Muscle of leg (tissue), 11 donors: Measurements from ENCODE around the gene ZRANB3. TPM values are rescaled to one million over a fixed set of nuclear protein-coding genes. Genes with fewer than 3 reads are reported as not detected.
A peak's percentile ranks its signal among the peaks of the same experiment; 100 is the strongest.

Source experiments
- DNase-seq: peaks from one replicate; pipeline ENCODE4 v3.0.0; 2013
- H3K27ac ChIP-seq: one replicate; pipeline ENCODE4 v1.5.1; 2013; ENCODE audit warnings: mild to moderate bottlenecking, low read length, control low read depth
- H3K27me3 ChIP-seq: one replicate; pipeline ENCODE4 v1.6.1; 2013; ENCODE audit warnings: low read length; ENCODE audit not compliant: control insufficient read depth, insufficient read depth
- H3K36me3 ChIP-seq: one replicate; pipeline ENCODE4 v1.6.1; 2013; ENCODE audit warnings: low read length; ENCODE audit not compliant: control insufficient read depth, insufficient read depth
- H3K4me1 ChIP-seq: one replicate; pipeline ENCODE4 v1.6.1; 2013; ENCODE audit warnings: low read length; ENCODE audit not compliant: control insufficient read depth, insufficient read depth
- H3K4me3 ChIP-seq: one replicate; pipeline ENCODE4 v1.5.1; 2013; ENCODE audit warnings: low read length, control low read depth
- H3K9me3 ChIP-seq: replicated peaks from 2 replicates; pipeline ENCODE4 v1.6.1; 2013; ENCODE audit warnings: low read depth, low read length; ENCODE audit not compliant: control insufficient read depth
- WGBS: methylation state at CpG from one replicate; pipeline ENCODE4 v1.1.5; 2013; ENCODE audit warnings: missing lambda C conversion rate; ENCODE audit not compliant: insufficient coverage; 5-methylcytosine and 5-hydroxymethylcytosine counted together
- polyA plus RNA-seq, 8 donors: library from polyadenylated mRNA; unstranded; fragments of 120-200 nt; gene quantifications; one replicate each; pipeline versions ENCODE4 v1.2.1 to v1.2.3, GENCODE V29; 2013; ENCODE audit warnings: inconsistent platforms in 1 of 8, low replicate concordance in 1 of 8; ENCODE audit not compliant: insufficient read length in 8 of 8, insufficient read depth in 1 of 8
- total RNA-seq: library from RNA; stranded (reverse); fragments of 120-200 nt; gene quantifications from one replicate; pipeline ENCODE4 v1.2.4, GENCODE V29; 2013

The ZRANB3 gene
- total and polyA plus RNA-seq, 9 donors: 4.9 to 9.1 (median 6.5) TPM

GRCh38 chr2:135494917-135495316 is 36.1 kb downstream of the ZRANB3 start:
- no peak for DNase-seq
- Histone ChIP-seq H3K27ac (no peak overlapping the region), H3K4me1 (no peaks in the 10 kb centered on the region), H3K4me3 (no peak overlapping the region), H3K9me3 (peaks cover 6% of the 10 kb centered on the region), H3K27me3 (no peaks in the 10 kb centered on the region), H3K36me3 (no peaks in the 10 kb centered on the region)
- no CpG with 5 or more reads among the region's 2 CpGs for WGBS

GRCh38 chr2:135494503-135494902 is 36.5 kb downstream of the ZRANB3 start:
- no peaks in the 10 kb centered on the region for H3K36me3 ChIP-seq
- no peaks in the 10 kb centered on the region for H3K4me1 ChIP-seq
- no peak overlapping the region for H3K27ac ChIP-seq
- H3K4me3 ChIP-seq: no peak overlapping the region
- WGBS: no CpG with 5 or more reads among the region's 1 CpG
- H3K9me3 ChIP-seq: peaks cover 3% of the 10 kb centered on the region
- no peak for DNase-seq
- no peaks in the 10 kb centered on the region for H3K27me3 ChIP-seq

DNA sequence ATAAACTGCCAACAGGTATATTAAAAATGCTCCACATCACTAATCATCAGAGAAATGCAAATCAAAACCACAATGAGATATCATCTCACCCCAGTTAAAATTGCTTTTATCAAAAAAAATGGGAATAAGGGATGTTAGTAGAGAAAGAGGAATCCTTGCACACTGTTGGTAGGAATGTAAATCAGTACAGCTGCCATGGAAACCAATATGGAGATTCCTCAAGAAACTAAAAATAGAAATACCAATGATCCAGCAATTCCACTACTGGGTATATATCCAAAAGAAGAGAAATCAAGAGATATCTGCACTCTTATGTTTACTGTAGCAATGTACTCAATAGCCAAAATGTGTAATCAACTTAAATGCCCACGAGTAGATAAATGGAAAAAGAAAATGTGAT is 40.6 kb downstream of the ZRANB3 start:
- Histone ChIP-seq H3K9me3 (peaks cover 11% of the 10 kb centered on the region), H3K27me3 (no peaks in the 10 kb centered on the region), H3K36me3 (peaks cover 2% of the 10 kb centered on the region), H3K4me3 (no peak overlapping the region), H3K4me1 (no peaks in the 10 kb centered on the region), H3K27ac (no peak overlapping the region)
- no CpG with 5 or more reads among the region's 1 CpG for WGBS
- no peak for DNase-seq

DNA sequence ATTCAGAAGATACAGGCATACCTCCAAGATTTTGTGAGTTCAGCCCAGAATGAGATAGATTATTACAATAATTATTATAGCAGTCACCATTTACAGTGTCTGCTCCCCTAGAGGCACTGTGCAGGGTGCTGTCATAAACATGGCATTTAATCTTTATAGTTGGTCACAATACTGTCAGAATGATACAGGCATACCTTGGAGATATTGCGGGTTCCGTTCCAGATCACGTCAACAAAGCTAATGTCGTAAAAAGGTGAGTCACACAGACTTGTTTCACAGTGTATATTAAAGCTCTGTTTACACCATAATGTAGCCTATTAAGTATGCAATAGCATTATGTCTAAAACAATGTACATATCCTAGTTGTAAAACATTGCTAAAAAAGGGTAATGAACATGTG is 45.6 kb downstream of the ZRANB3 start:
- Histone ChIP-seq H3K27me3 (no peaks in the 10 kb centered on the region), H3K4me1 (no peaks in the 10 kb centered on the region), H3K9me3 (peaks cover 11% of the 10 kb centered on the region), H3K36me3 (peaks cover 2% of the 10 kb centered on the region), H3K4me3 (no peak overlapping the region), H3K27ac (no peak overlapping the region)
- DNase-seq: no peak
- no CpG with 5 or more reads among the region's 4 CpGs for WGBS

DNA sequence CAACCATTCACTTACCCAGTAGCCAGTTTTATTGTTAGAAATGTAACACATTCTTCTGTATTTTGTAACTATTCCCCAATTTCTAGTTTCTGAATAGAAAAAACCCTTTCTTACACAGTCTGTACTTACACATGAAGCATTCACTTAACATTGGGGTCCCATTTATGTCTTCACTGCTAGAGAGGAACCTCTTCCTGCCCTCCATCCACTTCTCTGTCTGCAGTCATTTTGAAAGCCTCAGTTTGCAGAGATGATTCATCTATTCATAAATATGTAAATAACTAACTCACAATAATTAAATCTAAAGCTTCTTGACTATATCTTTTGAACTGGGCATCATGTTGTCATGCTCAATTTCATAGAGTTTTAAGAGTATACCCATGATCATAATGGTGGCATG is 55.9 kb downstream of the ZRANB3 start:
- H3K27me3 ChIP-seq: no peaks in the 10 kb centered on the region
- H3K4me1 ChIP-seq: no peaks in the 10 kb centered on the region
- DNase-seq: no peak

GRCh38 chr2:135473567-135473966 is 57.5 kb downstream of the ZRANB3 start:
- peak; percentile 4 for DNase-seq
- Histone ChIP-seq H3K4me1 (no peaks in the 10 kb centered on the region), H3K36me3 (no peaks in the 10 kb centered on the region), H3K4me3 (no peak overlapping the region), H3K27ac (no peak overlapping the region), H3K9me3 (no peaks in the 10 kb centered on the region), H3K27me3 (no peaks in the 10 kb centered on the region)
- WGBS: no CpG with 5 or more reads among the region's 2 CpGs

More for the DNA sequence above, 55.9 kb downstream of the ZRANB3 start:
- Histone ChIP-seq H3K4me3 (no peak overlapping the region), H3K9me3 (no peaks in the 10 kb centered on the region), H3K36me3 (no peaks in the 10 kb centered on the region), H3K27ac (no peak overlapping the region)

DNA sequence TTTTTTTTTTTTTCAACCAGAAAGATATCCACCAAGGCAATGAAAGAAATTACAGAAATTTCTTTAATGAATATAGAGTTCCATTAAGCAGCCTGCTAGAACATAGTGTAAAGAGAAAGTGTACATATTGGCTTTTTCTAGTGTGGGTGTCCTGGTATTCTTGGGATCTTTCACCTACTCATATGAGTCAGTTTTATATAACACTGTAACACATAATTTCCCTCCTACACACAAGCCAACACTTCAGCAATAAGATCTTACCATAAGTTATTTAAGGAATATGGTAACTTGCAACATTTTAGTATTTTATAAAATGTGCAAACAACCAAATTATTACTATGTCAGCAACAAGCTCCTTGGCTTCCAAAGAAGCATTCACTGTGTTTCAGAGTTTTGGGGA is 59.9 kb downstream of the ZRANB3 start:
- DNase-seq: no peak
- H3K4me1 ChIP-seq: no peaks in the 10 kb centered on the region
- no peaks in the 10 kb centered on the region for H3K27me3 ChIP-seq
- no peak overlapping the region for H3K4me3 ChIP-seq
- H3K27ac ChIP-seq: no peak overlapping the region
- H3K36me3 ChIP-seq: no peaks in the 10 kb centered on the region
- H3K9me3 ChIP-seq: no peaks in the 10 kb centered on the region

DNA sequence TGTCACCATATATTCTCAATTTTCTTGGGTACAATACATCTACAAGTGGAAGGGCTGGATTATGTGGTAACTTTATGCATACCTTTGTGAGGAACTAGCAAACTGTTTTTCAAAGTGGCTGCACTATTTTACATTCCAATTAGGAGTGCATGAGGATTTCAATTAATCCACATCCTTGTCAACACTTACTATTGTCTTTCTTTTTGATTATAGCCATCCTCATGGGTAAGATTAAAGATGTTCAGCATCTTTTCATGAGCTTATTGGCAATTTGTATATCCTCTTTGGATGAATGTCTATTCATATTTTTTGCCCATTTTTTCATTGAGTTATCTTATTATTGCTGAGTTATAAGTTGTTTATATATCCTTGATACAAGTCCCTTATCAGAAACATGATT is 73.7 kb downstream of the ZRANB3 start:
- no peak overlapping the region for H3K27ac ChIP-seq
- DNase-seq: no peak
- peaks cover 12% of the 10 kb centered on the region for H3K9me3 ChIP-seq
- no peaks in the 10 kb centered on the region for H3K4me1 ChIP-seq
- no peak overlapping the region for H3K4me3 ChIP-seq
- no peaks in the 10 kb centered on the region for H3K36me3 ChIP-seq
- no peaks in the 10 kb centered on the region for H3K27me3 ChIP-seq

GRCh38 chr2:135456835-135457234 is 74.2 kb downstream of the ZRANB3 start:
- Histone ChIP-seq H3K4me1 (no peaks in the 10 kb centered on the region), H3K27me3 (no peaks in the 10 kb centered on the region), H3K27ac (no peak overlapping the region), H3K36me3 (no peaks in the 10 kb centered on the region), H3K4me3 (no peak overlapping the region), H3K9me3 (peaks cover 13% of the 10 kb centered on the region)
- no peak for DNase-seq
- WGBS: no CpG with 5 or more reads among the region's 1 CpG

- Histone ChIP-seq H3K36me3 (no peaks in the 10 kb centered on the region), H3K4me3 (no peak overlapping the region), H3K27ac (no peak overlapping the region), H3K4me1 (no peaks in the 10 kb centered on the region), H3K27me3 (no peaks in the 10 kb centered on the region), H3K9me3 (peaks cover 14% of the 10 kb centered on the region)
- no peak for DNase-seq
- WGBS: no CpG with 5 or more reads among the region's 2 CpGs
These were observed 74.6 kb downstream of the ZRANB3 start for GRCh38 chr2:135456431-135456830.

DNA sequence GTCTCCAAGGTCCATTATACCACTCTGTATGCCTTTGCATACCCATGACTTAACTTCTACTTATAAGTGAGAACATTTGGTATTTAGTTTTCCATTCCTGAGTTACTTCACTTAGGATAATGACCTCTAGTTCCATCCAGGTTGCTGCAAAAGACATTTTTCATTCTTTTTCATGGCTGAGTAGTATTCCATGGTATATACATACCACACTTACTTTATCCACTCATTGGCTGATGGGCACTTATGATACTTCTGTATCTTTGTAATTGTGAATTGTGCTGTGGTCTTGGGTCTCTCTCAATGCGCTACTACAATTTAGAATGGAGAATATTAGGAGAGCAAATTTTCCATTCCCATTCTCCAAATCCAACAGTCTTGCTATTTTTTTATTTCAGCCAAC is 76.4 kb downstream of the ZRANB3 start:
- H3K27ac ChIP-seq: no peak overlapping the region
- WGBS: no CpG with 5 or more reads among the region's 1 CpG
- no peaks in the 10 kb centered on the region for H3K27me3 ChIP-seq
- DNase-seq: no peak
- H3K4me3 ChIP-seq: no peak overlapping the region
- peaks cover 14% of the 10 kb centered on the region for H3K9me3 ChIP-seq
- H3K36me3 ChIP-seq: no peaks in the 10 kb centered on the region
- no peaks in the 10 kb centered on the region for H3K4me1 ChIP-seq
